ENCODE measurements around the gene ARSB.

ARSB gene

DNA sequence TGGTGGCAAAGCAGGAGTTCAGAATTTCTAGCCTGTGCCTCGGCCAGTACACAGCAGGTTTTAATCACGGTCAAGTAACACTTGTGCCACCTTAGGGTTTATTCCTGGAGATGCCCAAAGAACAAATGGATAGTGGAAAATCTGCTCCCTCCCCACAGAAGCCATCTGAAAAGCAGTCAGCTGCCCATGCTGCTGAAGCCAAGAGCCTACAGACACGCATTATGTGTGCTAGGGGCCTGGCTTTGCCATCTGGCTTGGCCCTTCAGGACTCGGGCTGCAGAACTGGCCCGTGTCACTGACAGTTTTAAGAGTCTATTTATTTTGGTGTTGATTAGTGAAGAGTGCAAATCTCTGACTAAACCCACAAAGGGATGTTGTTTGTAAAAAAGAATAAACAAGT, 11.1 kb downstream of the ARSB start:
- Histone ChIP-seq H3K4me3 (ENCODE audit: low read depth, low read length) (no peak overlapping the region), H3K36me3 (no peaks in the 10 kb centered on the region), H3K27ac (peak overlapping the region; percentile 52), H3K9me3 (ENCODE audit: severe bottlenecking) (no peaks in the 10 kb centered on the region), H3K27me3 (ENCODE audit: insufficient read depth, low read depth, severe bottlenecking) (no peaks in the 10 kb centered on the region)
- peak; percentile 52 for DNase-seq
- TF ChIP-seq, protein P1, sequence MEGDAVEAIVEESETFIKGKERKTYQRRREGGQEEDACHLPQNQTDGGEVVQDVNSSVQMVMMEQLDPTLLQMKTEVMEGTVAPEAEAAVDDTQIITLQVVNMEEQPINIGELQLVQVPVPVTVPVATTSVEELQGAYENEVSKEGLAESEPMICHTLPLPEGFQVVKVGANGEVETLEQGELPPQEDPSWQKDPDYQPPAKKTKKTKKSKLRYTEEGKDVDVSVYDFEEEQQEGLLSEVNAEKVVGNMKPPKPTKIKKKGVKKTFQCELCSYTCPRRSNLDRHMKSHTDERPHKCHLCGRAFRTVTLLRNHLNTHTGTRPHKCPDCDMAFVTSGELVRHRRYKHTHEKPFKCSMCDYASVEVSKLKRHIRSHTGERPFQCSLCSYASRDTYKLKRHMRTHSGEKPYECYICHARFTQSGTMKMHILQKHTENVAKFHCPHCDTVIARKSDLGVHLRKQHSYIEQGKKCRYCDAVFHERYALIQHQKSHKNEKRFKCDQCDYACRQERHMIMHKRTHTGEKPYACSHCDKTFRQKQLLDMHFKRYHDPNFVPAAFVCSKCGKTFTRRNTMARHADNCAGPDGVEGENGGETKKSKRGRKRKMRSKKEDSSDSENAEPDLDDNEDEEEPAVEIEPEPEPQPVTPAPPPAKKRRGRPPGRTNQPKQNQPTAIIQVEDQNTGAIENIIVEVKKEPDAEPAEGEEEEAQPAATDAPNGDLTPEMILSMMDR (IDR thresholded peaks at IDR 0.05; ENCODE audit: low read depth, low read length), result no peak

- H3K9me3 ChIP-seq (ENCODE audit: severe bottlenecking), result no peaks in the 10 kb centered on the region
- no peak overlapping the region for H3K4me3 ChIP-seq (ENCODE audit: low read depth, low read length)
- no peaks in the 10 kb centered on the region for H3K36me3 ChIP-seq
- TF ChIP-seq, protein P1 (IDR thresholded peaks at IDR 0.05; ENCODE audit: low read depth, low read length), result no peak
- H3K27ac ChIP-seq, result no peak overlapping the region
- no peaks in the 10 kb centered on the region for H3K27me3 ChIP-seq (ENCODE audit: insufficient read depth, low read depth, severe bottlenecking)
- DNase-seq, result no peak
Observed at GRCh38 chr5:78972654-78973428, 12.3 kb downstream of the ARSB start.

- H3K36me3 ChIP-seq, result no peaks in the 10 kb centered on the region
- H3K27ac ChIP-seq, result no peak overlapping the region
- TF ChIP-seq, protein P1 (IDR thresholded peaks at IDR 0.05; ENCODE audit: low read depth, low read length), result no peak
- no peaks in the 10 kb centered on the region for H3K9me3 ChIP-seq (ENCODE audit: severe bottlenecking)
- H3K27me3 ChIP-seq (ENCODE audit: insufficient read depth, low read depth, severe bottlenecking), result no peaks in the 10 kb centered on the region
- DNase-seq, result no peak
- H3K4me3 ChIP-seq (ENCODE audit: low read depth, low read length), result no peak overlapping the region
Observed at GRCh38 chr5:78971998-78972397, 13.1 kb downstream of the ARSB start.

DNA sequence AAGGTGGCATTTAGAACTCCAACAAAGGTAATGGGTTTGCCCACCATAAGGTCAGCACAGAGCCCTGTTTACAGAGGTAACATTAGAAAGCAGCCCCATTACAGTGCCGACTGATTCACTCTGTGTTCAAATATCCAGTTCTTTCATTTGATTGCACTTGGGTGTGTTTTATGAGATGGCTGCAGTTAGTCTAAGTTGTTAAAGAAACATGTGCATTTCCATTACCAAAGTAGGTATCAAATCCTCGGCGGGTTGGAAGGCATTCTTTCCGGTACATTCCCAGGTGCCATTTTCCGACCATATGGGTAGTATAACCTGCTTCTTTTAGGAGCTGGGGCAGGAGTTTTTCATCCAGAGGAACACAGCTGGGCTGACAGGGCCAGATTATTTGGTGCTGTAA, 16.3 kb downstream of the ARSB start:
- H3K27ac ChIP-seq, result no peak overlapping the region
- no peak for DNase-seq
- no peaks in the 10 kb centered on the region for H3K9me3 ChIP-seq (ENCODE audit: severe bottlenecking)
- H3K27me3 ChIP-seq (ENCODE audit: insufficient read depth, low read depth, severe bottlenecking), result no peaks in the 10 kb centered on the region
- H3K4me3 ChIP-seq (ENCODE audit: low read depth, low read length), result no peak overlapping the region
- TF ChIP-seq, protein P1 (IDR thresholded peaks at IDR 0.05; ENCODE audit: low read depth, low read length), result no peak
- no peaks in the 10 kb centered on the region for H3K36me3 ChIP-seq

DNA sequence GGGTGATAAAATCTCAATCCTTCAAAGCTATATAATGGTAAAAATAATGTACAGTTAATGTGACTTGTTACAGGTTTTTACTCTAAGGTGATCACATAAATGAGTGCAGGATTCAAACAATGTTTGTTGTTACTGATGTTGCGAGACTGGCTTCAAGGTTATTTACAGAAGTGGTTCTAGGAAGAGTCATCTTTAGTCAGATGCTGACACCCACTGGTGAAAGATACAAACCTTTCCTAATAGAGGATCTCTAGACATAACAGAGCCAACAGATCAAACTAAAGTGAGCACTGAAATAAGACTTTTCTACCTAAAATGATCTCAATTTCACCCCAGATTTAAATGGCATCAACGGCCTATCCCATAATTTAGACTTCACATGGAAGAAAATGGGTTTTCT, 20.2 kb downstream of the ARSB start:
- H3K27me3 ChIP-seq (ENCODE audit: insufficient read depth, low read depth, severe bottlenecking), result no peaks in the 10 kb centered on the region
- H3K27ac ChIP-seq, result no peak overlapping the region
- no peak for DNase-seq

More for the DNA sequence above, 20.2 kb downstream of the ARSB start:
- Histone ChIP-seq H3K9me3 (ENCODE audit: severe bottlenecking) (no peaks in the 10 kb centered on the region), H3K36me3 (no peaks in the 10 kb centered on the region), H3K4me3 (ENCODE audit: low read depth, low read length) (no peak overlapping the region)
- TF ChIP-seq, protein P1 (IDR thresholded peaks at IDR 0.05; ENCODE audit: low read depth, low read length), result peak; percentile 43

Data from WERI-Rb-1 (cell line).